B cell (primary cell): ENCODE measurements around the gene SLC2A9.

ENCODE experiments used
- CTCF ChIP-seq: fragments of 200-600 bp; IDR thresholded peaks from one replicate; pipeline ENCODE4 v1.8.0; 2022; ENCODE audit warnings: antibody characterized with exemption, mild to moderate bottlenecking
- EZH2 ChIP-seq: IDR thresholded peaks from 2 replicates; pipeline ENCODE4 v1.6.1; 2012; ENCODE audit warnings: borderline replicate concordance, low read depth, mild to moderate bottlenecking, moderate library complexity, low read length; ENCODE audit not compliant: insufficient read depth, poor library complexity, severe bottlenecking

- TF ChIP-seq CTCF: no peak
- no peak for TF ChIP-seq EZH2
Measured at GRCh38 chr4:9989918-9990635, 31.2 kb downstream of the SLC2A9 start.
